HepG2 (cell line): ENCODE data around the gene LEMD2. TPM values are rescaled to one million over a fixed set of nuclear protein-coding genes. Genes with fewer than 3 reads are reported as not detected.
A peak's percentile ranks its signal among the peaks of the same experiment; 100 is the strongest.

Source experiments
- ATAC-seq: fragments of 200-7000 bp; cut with Tn5 transposase; 3 replicates; pipeline ENCODE4 v1.9.1; 2020; ENCODE audit warnings: mild to moderate bottlenecking, moderate library complexity
- BruUV-seq: library from RNA; stranded (reverse); fragments of 400-500 nt; replicated peaks from 2 replicates; lab custom pipeline; 2021; lab: Mats Ljungman, UMichigan
- CTCF ChIA-PET: fragments of 300-600 bp; formaldehyde crosslinking; extraction: SDS; loops from one replicate; lab custom pipeline; 2021; ENCODE audit warnings: low total read pairs, inconsistent platforms, low intra/inter-chr PET ratio; lab: Yijun Ruan, JAX
- POLR2A ChIA-PET: fragments of 350-600 bp; sonication (Branson Sonifier 250); formaldehyde crosslinking; loops from one replicate; lab custom pipeline; 2020; ENCODE audit warnings: antibody characterized with exemption, inconsistent platforms; lab: Yijun Ruan, JAX
- DNase-seq: peaks from one replicate; pipeline ENCODE4 v3.0.0-alpha.2; 2015; ENCODE audit warnings: low spot score
- FAIRE-seq: peaks from 3 replicates; lab custom pipeline; 2011; peaks lifted over from hg19 to GRCh38; lab: Jason Lieb, UNC
- H2AFZ ChIP-seq: one replicate; pipeline ENCODE4 v1.6.1; 2011; ENCODE audit warnings: low read length, inconsistent platforms
- H3K27ac ChIP-seq: fragments of 300-600 bp; 3 replicates; pipeline ENCODE4 v1.8.0; 2011; ENCODE audit warnings: mixed run types, mild to moderate bottlenecking, mixed read lengths, low read length, inconsistent platforms; ENCODE audit not compliant: insufficient read depth; ENCODE audit errors: extremely low read length
- H3K27me3 ChIP-seq, 2 experiments: fragments of 200-600 bp in 1 of 2; 2 replicates in 1 of 2; 3 replicates in 1 of 2; pipeline versions ENCODE4 v1.6.0 to v1.8.0; 2011; ENCODE audit warnings: low read length in 2 of 2, mild to moderate bottlenecking in 2 of 2, moderate library complexity in 2 of 2, inconsistent platforms in 1 of 2; ENCODE audit not compliant: insufficient read depth in 2 of 2, control insufficient read depth in 1 of 2
- H3K36me3 ChIP-seq, 2 experiments: fragments of 200-600 bp in 1 of 2; replicated peaks in 1 of 2; 2 replicates in 1 of 2; 3 replicates in 1 of 2; pipeline versions ENCODE4 v1.5.1 to v1.8.0; 2011; ENCODE audit warnings: low read length in 2 of 2, inconsistent platforms in 1 of 2; ENCODE audit not compliant: insufficient read depth in 2 of 2, control insufficient read depth in 1 of 2
- H3K4me1 ChIP-seq: 2 replicates; pipeline ENCODE4 v1.5.1; 2012; ENCODE audit warnings: low read length, inconsistent platforms; ENCODE audit not compliant: insufficient read depth
- H3K4me2 ChIP-seq: 2 replicates; pipeline ENCODE4 v1.6.0; 2011; ENCODE audit warnings: low read depth, low read length, inconsistent platforms
- H3K4me3 ChIP-seq, 3 experiments: fragments of 200-600 bp in 1 of 3; sonication (generic), shearing (Covaris generic) in 1 of 3; replicated peaks in 1 of 3; 2 replicates each; pipeline ENCODE4 v1.5.1; 2011 to 2016; ENCODE audit warnings: low read length in 3 of 3, inconsistent platforms in 2 of 3, low read depth in 2 of 3, mild to moderate bottlenecking in 2 of 3, control low read depth in 1 of 3, mixed read lengths in 1 of 3; ENCODE audit not compliant: insufficient read depth in 1 of 3
- H3K79me2 ChIP-seq: one replicate; pipeline ENCODE4 v1.6.1; 2011; ENCODE audit warnings: low read length, inconsistent platforms; ENCODE audit not compliant: insufficient read depth
- H3K9ac ChIP-seq: 2 replicates; pipeline ENCODE4 v1.6.0; 2011; ENCODE audit warnings: mild to moderate bottlenecking, low read depth, low read length, inconsistent platforms; ENCODE audit not compliant: insufficient read depth
- H3K9me3 ChIP-seq: 2 replicates; pipeline ENCODE4 v1.5.1; 2012; ENCODE audit warnings: mild to moderate bottlenecking, low read length
- H4K20me1 ChIP-seq: 2 replicates; pipeline ENCODE4 v1.6.0; 2011; ENCODE audit warnings: inconsistent platforms, mild to moderate bottlenecking, low read length, moderate library complexity; ENCODE audit not compliant: insufficient read depth
- CEBPB ChIP-seq: IDR thresholded peaks from 2 replicates; pipeline ENCODE4 v1.6.1; 2011; ENCODE audit warnings: low read depth, low read length, improper control_type of control experiment, borderline replicate concordance
- ERF ChIP-seq: IDR thresholded peaks from 2 replicates; pipeline ENCODE4 v1.6.1; 2018; ENCODE audit warnings: missing biosample characterization, missing genetic modification reagents
- IRF2 ChIP-seq: IDR thresholded peaks from 2 replicates; pipeline ENCODE4 v1.6.1; 2018; ENCODE audit warnings: missing genetic modification reagents, missing compliant biosample characterization
- JARID2 ChIP-seq: sonication (generic); formaldehyde crosslinking; IDR thresholded peaks from 2 replicates; pipeline ENCODE4 v1.8.1; 2023; ENCODE audit warnings: missing genetic modification reagents, inconsistent platforms; ENCODE audit not compliant: insufficient replicate concordance
- NR2C2 ChIP-seq: sonication (generic); formaldehyde crosslinking; IDR thresholded peaks from 2 replicates; pipeline ENCODE4 v1.4.0; 2020; ENCODE audit warnings: missing genetic modification reagents, mild to moderate bottlenecking, moderate library complexity, borderline replicate concordance
- POLR2G ChIP-seq: fragments of 200-400 bp; formaldehyde crosslinking; IDR thresholded peaks from 2 replicates; pipeline ENCODE4 v1.6.1; 2018; ENCODE audit warnings: mild to moderate bottlenecking, low read depth, low read length, moderate library complexity
- SATB2 ChIP-seq: sonication (generic); formaldehyde crosslinking; IDR thresholded peaks from 2 replicates; pipeline ENCODE4 v1.5.0; 2020; ENCODE audit warnings: missing genetic modification reagents
- SRF ChIP-seq: IDR thresholded peaks from 2 replicates; pipeline ENCODE4 v1.6.1; 2011; ENCODE audit warnings: mild to moderate bottlenecking, low read depth, low read length, moderate library complexity
- SYNCRIP ChIP-seq: fragments of 200-400 bp; formaldehyde crosslinking; IDR thresholded peaks from 2 replicates; pipeline ENCODE4 v1.6.1; 2018; ENCODE audit warnings: mild to moderate bottlenecking, low read depth, low read length; ENCODE audit not compliant: insufficient read depth
- ZC3H13 ChIP-seq: sonication (generic); formaldehyde crosslinking; IDR thresholded peaks from 2 replicates; pipeline ENCODE4 v1.8.1; 2023; ENCODE audit warnings: mild to moderate bottlenecking, missing genetic modification reagents, moderate library complexity
- ZNF12 ChIP-seq: sonication (generic); formaldehyde crosslinking; IDR thresholded peaks from 2 replicates; pipeline ENCODE4 v1.5.0; 2020; ENCODE audit warnings: missing genetic modification reagents
- ZNF550 ChIP-seq: sonication (generic); formaldehyde crosslinking; IDR thresholded peaks from 2 replicates; pipeline ENCODE4 v1.4.0; 2020; ENCODE audit warnings: mild to moderate bottlenecking, missing genetic modification reagents, borderline replicate concordance
- ZNF775 ChIP-seq: sonication (generic); formaldehyde crosslinking; IDR thresholded peaks from 2 replicates; pipeline ENCODE4 v1.4.0; 2020; ENCODE audit warnings: missing genetic modification reagents, mild to moderate bottlenecking, moderate library complexity, borderline replicate concordance
- WGBS: methylation state at CpG from one replicate; pipeline ENCODE4 v1.1.6; 2017; ENCODE audit warnings: low lambda C conversion rate; 5-methylcytosine and 5-hydroxymethylcytosine counted together
- in situ Hi-C: cut with HindIII; loops from 2 replicates; pipeline ENCODE4 v1.10.0; 2017; ENCODE audit warnings: low pct_unique_long_range_greater_than_20kb; ENCODE audit not compliant: extremely low pct_ligation_motif_present
- intact Hi-C: fragments of 100-400 bp; cut with micrococcal nuclease; formaldehyde crosslinking; loops from one replicate; pipeline ENCODE4 v1.10.0; 2022; ENCODE audit not compliant: unreplicated experiment
- polyA plus RNA-seq, 8 experiments: library from polyadenylated mRNA; depleted of rRNA in 3 of 8; stranded (reverse) in 7 of 8; unstranded in 1 of 8; fragments of >200 nt; fragmentation: Illumina TruSeq in 4 of 8; extraction: Trizol in 4 of 8; gene quantifications; 2 replicates each; pipeline versions ENCODE4 v1.2.1 to v1.2.3, GENCODE V29; 2011 to 2016; ENCODE audit warnings: low read depth in 4 of 8, missing spikeins in 1 of 8, mixed read lengths in 1 of 8; ENCODE audit not compliant: insufficient read depth in 1 of 8
- total RNA-seq, 5 experiments: library from RNA; depleted of rRNA; stranded (reverse); fragments of >200 nt; fragmentation: Illumina TruSeq; extraction: Trizol; gene quantifications; 2 replicates each; pipeline ENCODE4 v1.2.3, GENCODE V29; 2016; ENCODE audit warnings: low read depth in 1 of 5
- TF ChIP-seq, protein P1 (sequence below): sonication (generic); formaldehyde crosslinking; IDR thresholded peaks from 2 replicates; pipeline ENCODE4 v1.4.0; 2020; ENCODE audit warnings: missing genetic modification reagents
- TF ChIP-seq, protein P2 (sequence below): sonication (generic); formaldehyde crosslinking; IDR thresholded peaks from 2 replicates; pipeline ENCODE4 v1.8.1; 2023; ENCODE audit warnings: missing genetic modification reagents, inconsistent platforms, borderline replicate concordance
- TF ChIP-seq, protein P3 (sequence below): sonication (generic); formaldehyde crosslinking; conservative IDR thresholded peaks from 2 replicates; pipeline ENCODE4 v1.4.0; 2020; ENCODE audit warnings: missing genetic modification reagents
- TF ChIP-seq, protein P4 (sequence below): IDR thresholded peaks from 2 replicates; pipeline ENCODE4 v1.6.1; 2016

Gene LEMD2
- total and polyA plus RNA-seq, 2 of the 13 experiments (the other 11 are each of a cell fraction or from before 2014, with no cell fraction given) = 45.2 to 62.9 TPM

DNA sequence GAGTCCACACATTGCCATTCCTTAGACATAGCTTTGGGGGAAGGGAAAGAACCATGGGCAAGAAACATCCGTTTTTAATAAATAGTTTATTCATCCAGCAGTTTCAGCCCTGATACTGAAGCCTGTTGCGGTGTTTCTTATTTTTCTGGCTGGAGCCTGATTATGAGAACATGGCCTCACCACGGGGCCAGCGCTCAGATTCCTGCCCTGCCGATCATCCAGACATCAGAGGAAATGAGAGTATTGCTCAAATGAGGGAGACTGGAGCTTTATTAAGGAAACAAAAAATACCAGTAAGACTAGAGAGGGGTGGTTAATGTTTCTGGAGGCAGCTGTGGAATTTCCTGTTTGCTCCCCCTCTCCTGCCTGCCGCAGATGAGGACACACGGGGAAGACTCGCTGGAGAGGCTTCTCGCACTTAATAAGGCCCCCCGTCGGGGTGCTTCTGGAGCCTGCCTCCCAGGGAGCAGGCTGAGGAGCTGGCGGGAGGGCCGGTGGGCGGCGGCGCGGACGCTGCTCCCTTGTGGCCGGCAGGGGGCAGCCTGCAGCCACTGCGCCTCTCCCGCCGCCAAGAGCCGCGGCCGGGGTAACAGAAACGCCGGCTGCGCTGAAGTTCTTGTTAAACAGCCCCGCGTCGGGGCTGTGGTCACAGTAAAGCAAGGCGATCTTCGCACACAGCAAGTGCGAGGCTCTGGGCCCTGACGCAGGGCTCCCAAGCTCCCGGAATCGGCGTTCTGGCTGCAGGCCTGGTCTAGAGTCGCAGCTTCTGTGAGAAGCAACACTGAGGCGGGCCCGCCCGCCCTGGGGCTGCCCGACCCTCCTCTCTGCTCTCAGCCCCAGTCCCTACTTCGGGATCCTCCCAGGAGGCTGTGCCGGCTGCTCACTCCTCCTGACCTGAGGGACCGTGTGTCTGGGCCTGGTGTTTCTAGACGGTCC lies 17.5 kb downstream of the LEMD2 start (continued):
- TF ChIP-seq, protein P1, sequence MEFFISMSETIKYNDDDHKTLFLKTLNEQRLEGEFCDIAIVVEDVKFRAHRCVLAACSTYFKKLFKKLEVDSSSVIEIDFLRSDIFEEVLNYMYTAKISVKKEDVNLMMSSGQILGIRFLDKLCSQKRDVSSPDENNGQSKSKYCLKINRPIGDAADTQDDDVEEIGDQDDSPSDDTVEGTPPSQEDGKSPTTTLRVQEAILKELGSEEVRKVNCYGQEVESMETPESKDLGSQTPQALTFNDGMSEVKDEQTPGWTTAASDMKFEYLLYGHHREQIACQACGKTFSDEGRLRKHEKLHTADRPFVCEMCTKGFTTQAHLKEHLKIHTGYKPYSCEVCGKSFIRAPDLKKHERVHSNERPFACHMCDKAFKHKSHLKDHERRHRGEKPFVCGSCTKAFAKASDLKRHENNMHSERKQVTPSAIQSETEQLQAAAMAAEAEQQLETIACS (CRISPR knock-in tag) = no peak
- peak; percentile 1; the same call in 1 of the 2 replicates for TF ChIP-seq POLR2G
- TF ChIP-seq SRF = no peak

DNA sequence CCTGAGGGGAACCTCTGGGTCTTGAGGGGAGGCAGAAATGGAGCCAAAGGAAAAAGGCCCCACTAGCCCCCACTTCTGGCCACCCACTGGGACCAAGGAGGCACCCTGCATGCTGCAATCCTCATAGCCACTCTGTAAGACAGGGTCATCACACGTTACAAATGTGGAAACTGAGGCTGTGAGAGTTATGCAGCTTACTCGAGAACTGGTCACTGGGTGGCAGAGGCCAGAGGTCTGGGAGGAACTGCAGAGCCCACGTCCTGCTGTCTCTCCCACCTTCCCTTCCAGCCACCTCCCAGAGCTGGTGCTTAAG lies 18.1 kb downstream of the LEMD2 start:
- Histone ChIP-seq H3K36me3 (peaks cover 21 to 30% of the 10 kb centered on the region in 2 experiments; a peak in 4 of 5 replicates), H3K9me3 (no peaks in the 10 kb centered on the region), H3K27me3 (peaks cover 0 to 12% of the 10 kb centered on the region in 2 experiments; a peak in 3 of 5 replicates), H3K9ac (no peak overlapping the region), H2AFZ (no peak overlapping the region), H3K27ac (no peak overlapping the region), H3K4me1 (peaks cover 5% of the 10 kb centered on the region), H4K20me1 (no peaks in the 10 kb centered on the region; the same call in 1 of the 2 replicates), H3K4me2 (no peak overlapping the region), H3K79me2 (no peaks in the 10 kb centered on the region), H3K4me3 (no peak overlapping the region)
- CTCF ChIA-PET = interaction anchor here (1.1 to 1.6 kb wide), 2 partner anchors 185 to 257 kb away, joined by 3 to 5 read pairs; no protein-coding TSS in a partner anchor
- no peak for DNase-seq
- in situ Hi-C loops = no loop called here
- 75% methylated on average over 2 of the region's 3 CpGs for WGBS
- ATAC-seq = no peak
- BruUV-seq = no TSS peak
- no peak for FAIRE-seq
- POLR2A ChIA-PET = interaction anchor here (1.0 to 1.9 kb wide), 4 partner anchors 11 to 217 kb away, joined by 3 to 6 read pairs (median 3); partner anchors contain the start of gene UQCC2
- intact Hi-C loops = no loop called here
- TF ChIP-seq NR2C2 (CRISPR knock-in tag) = no peak
- no peak for TF ChIP-seq SYNCRIP
- no peak for TF ChIP-seq SATB2 (CRISPR knock-in tag)
- TF ChIP-seq ERF (CRISPR knock-in tag) = no peak
- TF ChIP-seq IRF2 = no peak
- peak; percentile 90 for TF ChIP-seq ZC3H13 (CRISPR knock-in tag)
- TF ChIP-seq, protein P2, sequence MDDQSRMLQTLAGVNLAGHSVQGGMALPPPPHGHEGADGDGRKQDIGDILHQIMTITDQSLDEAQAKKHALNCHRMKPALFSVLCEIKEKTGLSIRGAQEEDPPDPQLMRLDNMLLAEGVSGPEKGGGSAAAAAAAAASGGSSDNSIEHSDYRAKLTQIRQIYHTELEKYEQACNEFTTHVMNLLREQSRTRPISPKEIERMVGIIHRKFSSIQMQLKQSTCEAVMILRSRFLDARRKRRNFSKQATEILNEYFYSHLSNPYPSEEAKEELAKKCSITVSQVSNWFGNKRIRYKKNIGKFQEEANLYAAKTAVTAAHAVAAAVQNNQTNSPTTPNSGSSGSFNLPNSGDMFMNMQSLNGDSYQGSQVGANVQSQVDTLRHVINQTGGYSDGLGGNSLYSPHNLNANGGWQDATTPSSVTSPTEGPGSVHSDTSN = no peak
- no peak for TF ChIP-seq ZNF550 (CRISPR knock-in tag)
- TF ChIP-seq, protein P3, sequence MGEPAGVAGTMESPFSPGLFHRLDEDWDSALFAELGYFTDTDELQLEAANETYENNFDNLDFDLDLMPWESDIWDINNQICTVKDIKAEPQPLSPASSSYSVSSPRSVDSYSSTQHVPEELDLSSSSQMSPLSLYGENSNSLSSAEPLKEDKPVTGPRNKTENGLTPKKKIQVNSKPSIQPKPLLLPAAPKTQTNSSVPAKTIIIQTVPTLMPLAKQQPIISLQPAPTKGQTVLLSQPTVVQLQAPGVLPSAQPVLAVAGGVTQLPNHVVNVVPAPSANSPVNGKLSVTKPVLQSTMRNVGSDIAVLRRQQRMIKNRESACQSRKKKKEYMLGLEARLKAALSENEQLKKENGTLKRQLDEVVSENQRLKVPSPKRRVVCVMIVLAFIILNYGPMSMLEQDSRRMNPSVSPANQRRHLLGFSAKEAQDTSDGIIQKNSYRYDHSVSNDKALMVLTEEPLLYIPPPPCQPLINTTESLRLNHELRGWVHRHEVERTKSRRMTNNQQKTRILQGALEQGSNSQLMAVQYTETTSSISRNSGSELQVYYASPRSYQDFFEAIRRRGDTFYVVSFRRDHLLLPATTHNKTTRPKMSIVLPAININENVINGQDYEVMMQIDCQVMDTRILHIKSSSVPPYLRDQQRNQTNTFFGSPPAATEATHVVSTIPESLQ (CRISPR knock-in tag) = no peak
- no peak for TF ChIP-seq ZNF12
- TF ChIP-seq ZNF775 = no peak
- no peak for TF ChIP-seq CEBPB
- no peak for TF ChIP-seq JARID2
- TF ChIP-seq, protein P4, sequence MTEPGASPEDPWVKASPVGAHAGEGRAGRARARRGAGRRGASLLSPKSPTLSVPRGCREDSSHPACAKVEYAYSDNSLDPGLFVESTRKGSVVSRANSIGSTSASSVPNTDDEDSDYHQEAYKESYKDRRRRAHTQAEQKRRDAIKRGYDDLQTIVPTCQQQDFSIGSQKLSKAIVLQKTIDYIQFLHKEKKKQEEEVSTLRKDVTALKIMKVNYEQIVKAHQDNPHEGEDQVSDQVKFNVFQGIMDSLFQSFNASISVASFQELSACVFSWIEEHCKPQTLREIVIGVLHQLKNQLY (CRISPR knock-in tag) = no peak
